ENCODE data around the gene KIRREL1. TPM values are rescaled to one million over a fixed set of nuclear protein-coding genes. Genes with fewer than 3 reads are reported as not detected.

KIRREL1 gene
- total and polyA plus RNA-seq, 2 donors from 2014 or later, result 13.7 to 54.9 TPM

- FAIRE-seq (no peak), DNase-seq (no peak)
- Histone ChIP-seq H3K27me3 (ENCODE audit: control insufficient read depth, insufficient read depth, low read length) (no peaks in the 10 kb centered on the region), H3K9me3 (ENCODE audit: control insufficient read depth in 2 of 3, insufficient read depth in 1 of 3, low read length in 3 of 3) (no peaks in the 10 kb centered on the region), H3K9ac (ENCODE audit: low read length in 3 of 3) (no peak overlapping the region), H3K4me3 (ENCODE audit: low read length in 3 of 3) (no peak overlapping the region), H3K36me3 (ENCODE audit: control insufficient read depth in 2 of 3, insufficient read depth in 3 of 3, low read length in 3 of 3) (no peaks in the 10 kb centered on the region), H3K27ac (ENCODE audit: low read depth in 2 of 2, low read length in 2 of 2) (no peak overlapping the region), H3K4me1 (ENCODE audit: control insufficient read depth in 2 of 3, insufficient read depth in 2 of 3, low read depth in 1 of 3, low read length in 3 of 3) (peaks cover 0 to 8% (median 0%) of the 10 kb centered on the region in 3 donors)
- intact Hi-C loops (cut with DNase I), result no loop called here
- TF ChIP-seq CTCF (IDR thresholded peaks at IDR 0.05; ENCODE audit: borderline replicate concordance, extremely low read depth, insufficient read depth), result no peak
These were observed 109.6 kb downstream of the KIRREL1 start for GRCh38 chr1:158102881-158103674.

DNA sequence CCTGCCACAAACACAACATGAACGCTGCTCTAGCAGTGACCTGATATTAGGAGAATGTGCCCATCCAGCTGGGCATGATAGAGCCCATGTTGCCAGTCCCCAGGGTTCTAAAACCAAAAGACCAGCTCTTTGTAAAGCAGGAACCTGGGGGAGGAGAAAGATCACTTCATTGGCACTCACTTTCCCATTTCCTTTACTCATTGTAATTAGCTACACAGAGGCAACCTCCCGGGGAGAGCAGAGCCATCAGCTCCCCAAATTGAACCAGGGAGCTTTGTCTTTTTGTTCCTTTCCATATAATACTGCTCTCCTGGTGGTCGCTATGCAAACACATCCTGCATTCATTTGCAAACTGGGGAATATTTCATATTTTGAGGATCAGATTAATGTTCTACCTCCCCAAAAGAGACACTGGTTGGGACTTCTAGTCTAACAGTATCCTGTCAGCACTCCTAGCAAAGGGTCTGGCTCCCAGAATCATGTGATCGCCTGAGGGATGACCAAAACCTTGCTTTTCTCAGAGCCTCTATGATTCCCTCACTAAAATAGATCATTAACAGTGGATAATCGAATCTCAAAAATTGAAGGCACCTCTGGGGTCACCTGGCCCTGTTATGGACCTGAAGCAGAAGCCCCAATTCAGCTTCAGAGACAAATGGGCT lies 110.5 kb downstream of the KIRREL1 start:
- H3K27me3 ChIP-seq (ENCODE audit: control insufficient read depth, insufficient read depth, low read length), result no peaks in the 10 kb centered on the region
- DNase-seq (no peak), FAIRE-seq (no peak)
- no peak for TF ChIP-seq CTCF (IDR thresholded peaks at IDR 0.05; ENCODE audit: borderline replicate concordance, extremely low read depth, insufficient read depth)
- H3K27ac ChIP-seq (ENCODE audit: low read depth in 2 of 2, low read length in 2 of 2), result no peak overlapping the region
- no peaks in the 10 kb centered on the region for H3K9me3 ChIP-seq (ENCODE audit: control insufficient read depth in 2 of 3, insufficient read depth in 1 of 3, low read length in 3 of 3)
- no peak overlapping the region for H3K4me3 ChIP-seq (ENCODE audit: low read length in 3 of 3)
- no peaks in the 10 kb centered on the region for H3K36me3 ChIP-seq (ENCODE audit: control insufficient read depth in 2 of 3, insufficient read depth in 3 of 3, low read length in 3 of 3)
- intact Hi-C loops (cut with DNase I), result no loop called here
- H3K9ac ChIP-seq (ENCODE audit: low read length in 3 of 3), result no peak overlapping the region
- H3K4me1 ChIP-seq (ENCODE audit: control insufficient read depth in 2 of 3, insufficient read depth in 2 of 3, low read depth in 1 of 3, low read length in 3 of 3), result peaks cover 0 to 8% (median 0%) of the 10 kb centered on the region in 3 donors

- FAIRE-seq, result no peak
- no peak for TF ChIP-seq CTCF (IDR thresholded peaks at IDR 0.05; ENCODE audit: borderline replicate concordance, extremely low read depth, insufficient read depth)
- Histone ChIP-seq H3K27ac (ENCODE audit: low read depth in 2 of 2, low read length in 2 of 2) (no peak overlapping the region), H3K4me1 (ENCODE audit: control insufficient read depth in 2 of 3, insufficient read depth in 2 of 3, low read depth in 1 of 3, low read length in 3 of 3) (peaks cover 0 to 8% (median 0%) of the 10 kb centered on the region in 3 donors), H3K27me3 (ENCODE audit: control insufficient read depth, insufficient read depth, low read length) (no peaks in the 10 kb centered on the region), H3K9me3 (ENCODE audit: control insufficient read depth in 2 of 3, insufficient read depth in 1 of 3, low read length in 3 of 3) (no peaks in the 10 kb centered on the region), H3K9ac (ENCODE audit: low read length in 3 of 3) (no peak overlapping the region), H3K4me3 (ENCODE audit: low read length in 3 of 3) (no peak overlapping the region), H3K36me3 (ENCODE audit: control insufficient read depth in 2 of 3, insufficient read depth in 3 of 3, low read length in 3 of 3) (no peaks in the 10 kb centered on the region)
- no peak for DNase-seq
- intact Hi-C loops (cut with DNase I), result no loop called here
These were observed 111.4 kb downstream of the KIRREL1 start for GRCh38 chr1:158104891-158105290.

Measured in kidney (tissue), 14 donors.